Measurements from ENCODE around the gene KNTC1.
A peak's percentile ranks its signal among the peaks of the same experiment; 100 is the strongest.
"Not testable (repeated sequence)": the region's sequence is repeated elsewhere in the genome, so short reads cannot be mapped to it uniquely, and the experiment has no call there.

Gene KNTC1

GRCh38 chr12:122506393-122506938 is 20.6 kb upstream of the KNTC1 start:
- no peak overlapping the region for H3K9ac ChIP-seq (ENCODE audit: low read length in 2 of 2)

GRCh38 chr12:122508163-122508562 is 18.9 kb upstream of the KNTC1 start:
- Histone ChIP-seq H3K36me3 (ENCODE audit: control insufficient read depth in 2 of 2, insufficient read depth in 2 of 2, low read length in 2 of 2) (peaks cover 58 to 71% of the 10 kb centered on the region in 2 donors), H3K4me3 (ENCODE audit: low read length in 2 of 2) (no peak overlapping the region), H3K9ac (ENCODE audit: low read length in 2 of 2) (no peak overlapping the region), H3K27me3 (ENCODE audit: control insufficient read depth in 1 of 2, insufficient read depth in 2 of 2, low read length in 2 of 2) (no peaks in the 10 kb centered on the region), H3K27ac (ENCODE audit: low read length) (no peak overlapping the region), H3K9me3 (ENCODE audit: control insufficient read depth in 2 of 2, low read length in 2 of 2) (no peaks in the 10 kb centered on the region), H3K4me1 (ENCODE audit: control insufficient read depth, insufficient read depth, low read length) (no peaks in the 10 kb centered on the region)

More at GRCh38 chr12:122506393-122506938, 20.6 kb upstream of the KNTC1 start:
- Histone ChIP-seq H3K4me1 (ENCODE audit: control insufficient read depth, insufficient read depth, low read length) (no peaks in the 10 kb centered on the region), H3K9me3 (ENCODE audit: control insufficient read depth in 2 of 2, low read length in 2 of 2) (no peaks in the 10 kb centered on the region), H3K27me3 (ENCODE audit: control insufficient read depth in 1 of 2, insufficient read depth in 2 of 2, low read length in 2 of 2) (no peaks in the 10 kb centered on the region), H3K27ac (ENCODE audit: low read length) (no peak overlapping the region), H3K36me3 (ENCODE audit: control insufficient read depth in 2 of 2, insufficient read depth in 2 of 2, low read length in 2 of 2) (peaks cover 52 to 68% of the 10 kb centered on the region in 2 donors), H3K4me3 (ENCODE audit: low read length in 2 of 2) (no peak overlapping the region)

GRCh38 chr12:122513028-122513427 is 14.0 kb upstream of the KNTC1 start:
- not testable (repeated sequence) for H3K4me1 ChIP-seq (ENCODE audit: control insufficient read depth, insufficient read depth, low read length)

GRCh38 chr12:122513660-122514059 is 13.4 kb upstream of the KNTC1 start:
- Histone ChIP-seq H3K27me3 (ENCODE audit: control insufficient read depth in 1 of 2, insufficient read depth in 2 of 2, low read length in 2 of 2) (no peaks in the 10 kb centered on the region), H3K4me3 (ENCODE audit: low read length in 2 of 2) (no peak overlapping the region), H3K9me3 (ENCODE audit: control insufficient read depth in 2 of 2, low read length in 2 of 2) (no peaks in the 10 kb centered on the region), H3K36me3 (ENCODE audit: control insufficient read depth in 2 of 2, insufficient read depth in 2 of 2, low read length in 2 of 2) (peaks cover 59 to 75% of the 10 kb centered on the region in 2 donors), H3K4me1 (ENCODE audit: control insufficient read depth, insufficient read depth, low read length) (no peaks in the 10 kb centered on the region), H3K27ac (ENCODE audit: low read length) (no peak overlapping the region), H3K9ac (ENCODE audit: low read length in 2 of 2) (no peak overlapping the region)

More at GRCh38 chr12:122513028-122513427, 14.0 kb upstream of the KNTC1 start:
- H3K4me3 ChIP-seq (ENCODE audit: low read length in 2 of 2); H3K27ac ChIP-seq (ENCODE audit: low read length); H3K9ac ChIP-seq (ENCODE audit: low read length in 2 of 2); H3K9me3 ChIP-seq (ENCODE audit: control insufficient read depth in 2 of 2, low read length in 2 of 2); H3K27me3 ChIP-seq (ENCODE audit: control insufficient read depth in 1 of 2, insufficient read depth in 2 of 2, low read length in 2 of 2): not testable (repeated sequence)
- H3K36me3 ChIP-seq (ENCODE audit: control insufficient read depth in 2 of 2, insufficient read depth in 2 of 2, low read length in 2 of 2) = peaks cover 60 to 74% of the 10 kb centered on the region in 2 donors

GRCh38 chr12:122515275-122515674 is 11.8 kb upstream of the KNTC1 start:
- no peaks in the 10 kb centered on the region for H3K27me3 ChIP-seq (ENCODE audit: control insufficient read depth in 1 of 2, insufficient read depth in 2 of 2, low read length in 2 of 2)
- H3K27ac ChIP-seq (ENCODE audit: low read length) = no peak overlapping the region
- peaks cover 61 to 75% of the 10 kb centered on the region in 2 donors for H3K36me3 ChIP-seq (ENCODE audit: control insufficient read depth in 2 of 2, insufficient read depth in 2 of 2, low read length in 2 of 2)
- H3K4me3 ChIP-seq (ENCODE audit: low read length in 2 of 2) = no peak overlapping the region
- H3K9me3 ChIP-seq (ENCODE audit: control insufficient read depth in 2 of 2, low read length in 2 of 2) = no peaks in the 10 kb centered on the region
- H3K9ac ChIP-seq (ENCODE audit: low read length in 2 of 2) = no peak overlapping the region
- no peaks in the 10 kb centered on the region for H3K4me1 ChIP-seq (ENCODE audit: control insufficient read depth, insufficient read depth, low read length)

- H3K27ac ChIP-seq (ENCODE audit: low read length) = no peak overlapping the region
- H3K4me1 ChIP-seq (ENCODE audit: control insufficient read depth, insufficient read depth, low read length) = peaks cover under 1% of the 10 kb centered on the region
- no peaks in the 10 kb centered on the region for H3K27me3 ChIP-seq (ENCODE audit: control insufficient read depth in 1 of 2, insufficient read depth in 2 of 2, low read length in 2 of 2)
- H3K9me3 ChIP-seq (ENCODE audit: control insufficient read depth in 2 of 2, low read length in 2 of 2) = no peaks in the 10 kb centered on the region
- no peak overlapping the region for H3K9ac ChIP-seq (ENCODE audit: low read length in 2 of 2)
- H3K4me3 ChIP-seq (ENCODE audit: low read length in 2 of 2) = no peak overlapping the region
- H3K36me3 ChIP-seq (ENCODE audit: control insufficient read depth in 2 of 2, insufficient read depth in 2 of 2, low read length in 2 of 2) = peaks cover 61 to 79% of the 10 kb centered on the region in 2 donors
These were observed 10.3 kb upstream of the KNTC1 start for GRCh38 chr12:122516544-122517361.

- H3K27me3 ChIP-seq (ENCODE audit: control insufficient read depth in 1 of 2, insufficient read depth in 2 of 2, low read length in 2 of 2) = no peaks in the 10 kb centered on the region
- H3K9ac ChIP-seq (ENCODE audit: low read length in 2 of 2) = no peak overlapping the region
- H3K4me1 ChIP-seq (ENCODE audit: control insufficient read depth, insufficient read depth, low read length) = peaks cover 7% of the 10 kb centered on the region
- peaks cover 59 to 76% of the 10 kb centered on the region in 2 donors for H3K36me3 ChIP-seq (ENCODE audit: control insufficient read depth in 2 of 2, insufficient read depth in 2 of 2, low read length in 2 of 2)
- no peak overlapping the region for H3K4me3 ChIP-seq (ENCODE audit: low read length in 2 of 2)
- no peaks in the 10 kb centered on the region for H3K9me3 ChIP-seq (ENCODE audit: control insufficient read depth in 2 of 2, low read length in 2 of 2)
- no peak overlapping the region for H3K27ac ChIP-seq (ENCODE audit: low read length)
These were observed 9.2 kb upstream of the KNTC1 start for GRCh38 chr12:122517877-122518276.

- H3K4me3 ChIP-seq (ENCODE audit: low read length in 2 of 2) = no peak overlapping the region
- no peak overlapping the region for H3K9ac ChIP-seq (ENCODE audit: low read length in 2 of 2)
- no peaks in the 10 kb centered on the region for H3K9me3 ChIP-seq (ENCODE audit: control insufficient read depth in 2 of 2, low read length in 2 of 2)
- H3K36me3 ChIP-seq (ENCODE audit: control insufficient read depth in 2 of 2, insufficient read depth in 2 of 2, low read length in 2 of 2) = peaks cover 54 to 69% of the 10 kb centered on the region in 2 donors
- H3K27ac ChIP-seq (ENCODE audit: low read length) = no peak overlapping the region
- no peaks in the 10 kb centered on the region for H3K27me3 ChIP-seq (ENCODE audit: control insufficient read depth in 1 of 2, insufficient read depth in 2 of 2, low read length in 2 of 2)
- peaks cover 14% of the 10 kb centered on the region for H3K4me1 ChIP-seq (ENCODE audit: control insufficient read depth, insufficient read depth, low read length)
These were observed 8.1 kb upstream of the KNTC1 start for GRCh38 chr12:122518908-122519307.

- peaks cover 52 to 68% of the 10 kb centered on the region in 2 donors for H3K36me3 ChIP-seq (ENCODE audit: control insufficient read depth in 2 of 2, insufficient read depth in 2 of 2, low read length in 2 of 2)
- no peak overlapping the region for H3K9ac ChIP-seq (ENCODE audit: low read length in 2 of 2)
- H3K27me3 ChIP-seq (ENCODE audit: control insufficient read depth in 1 of 2, insufficient read depth in 2 of 2, low read length in 2 of 2) = no peaks in the 10 kb centered on the region
- no peaks in the 10 kb centered on the region for H3K9me3 ChIP-seq (ENCODE audit: control insufficient read depth in 2 of 2, low read length in 2 of 2)
- H3K4me3 ChIP-seq (ENCODE audit: low read length in 2 of 2) = no peak overlapping the region
- peaks cover 14% of the 10 kb centered on the region for H3K4me1 ChIP-seq (ENCODE audit: control insufficient read depth, insufficient read depth, low read length)
- no peak overlapping the region for H3K27ac ChIP-seq (ENCODE audit: low read length)
These were observed 7.6 kb upstream of the KNTC1 start for GRCh38 chr12:122519418-122519817.

GRCh38 chr12:122520676-122521075 is 6.4 kb upstream of the KNTC1 start:
- Histone ChIP-seq H3K4me1 (ENCODE audit: control insufficient read depth, insufficient read depth, low read length) (peaks cover 14% of the 10 kb centered on the region), H3K9ac (ENCODE audit: low read length in 2 of 2) (no peak overlapping the region), H3K4me3 (ENCODE audit: low read length in 2 of 2) (no peak overlapping the region), H3K9me3 (ENCODE audit: control insufficient read depth in 2 of 2, low read length in 2 of 2) (no peaks in the 10 kb centered on the region), H3K36me3 (ENCODE audit: control insufficient read depth in 2 of 2, insufficient read depth in 2 of 2, low read length in 2 of 2) (peaks cover 47 to 60% of the 10 kb centered on the region in 2 donors), H3K27ac (ENCODE audit: low read length) (no peak overlapping the region), H3K27me3 (ENCODE audit: control insufficient read depth in 1 of 2, insufficient read depth in 2 of 2, low read length in 2 of 2) (no peaks in the 10 kb centered on the region)

- H3K27me3 ChIP-seq (ENCODE audit: control insufficient read depth in 1 of 2, insufficient read depth in 2 of 2, low read length in 2 of 2) = no peaks in the 10 kb centered on the region
- peaks cover 30 to 36% of the 10 kb centered on the region in 2 donors for H3K36me3 ChIP-seq (ENCODE audit: control insufficient read depth in 2 of 2, insufficient read depth in 2 of 2, low read length in 2 of 2)
- H3K27ac ChIP-seq (ENCODE audit: low read length) = no peak overlapping the region
- H3K9me3 ChIP-seq (ENCODE audit: control insufficient read depth in 2 of 2, low read length in 2 of 2) = no peaks in the 10 kb centered on the region
- H3K4me3 ChIP-seq (ENCODE audit: low read length in 2 of 2) = peak overlapping the region in 1 of 2 donors; percentile 44
- H3K4me1 ChIP-seq (ENCODE audit: control insufficient read depth, insufficient read depth, low read length) = peaks cover 22% of the 10 kb centered on the region
- no peak overlapping the region for H3K9ac ChIP-seq (ENCODE audit: low read length in 2 of 2)
These were observed 3.8 kb upstream of the KNTC1 start for GRCh38 chr12:122523280-122523679.
